Measurements from ENCODE around the gene PARP4.
"Not testable (repeated sequence)": the region's sequence is repeated elsewhere in the genome, so short reads cannot be mapped to it uniquely, and the experiment has no call there.

Gene PARP4

DNA sequence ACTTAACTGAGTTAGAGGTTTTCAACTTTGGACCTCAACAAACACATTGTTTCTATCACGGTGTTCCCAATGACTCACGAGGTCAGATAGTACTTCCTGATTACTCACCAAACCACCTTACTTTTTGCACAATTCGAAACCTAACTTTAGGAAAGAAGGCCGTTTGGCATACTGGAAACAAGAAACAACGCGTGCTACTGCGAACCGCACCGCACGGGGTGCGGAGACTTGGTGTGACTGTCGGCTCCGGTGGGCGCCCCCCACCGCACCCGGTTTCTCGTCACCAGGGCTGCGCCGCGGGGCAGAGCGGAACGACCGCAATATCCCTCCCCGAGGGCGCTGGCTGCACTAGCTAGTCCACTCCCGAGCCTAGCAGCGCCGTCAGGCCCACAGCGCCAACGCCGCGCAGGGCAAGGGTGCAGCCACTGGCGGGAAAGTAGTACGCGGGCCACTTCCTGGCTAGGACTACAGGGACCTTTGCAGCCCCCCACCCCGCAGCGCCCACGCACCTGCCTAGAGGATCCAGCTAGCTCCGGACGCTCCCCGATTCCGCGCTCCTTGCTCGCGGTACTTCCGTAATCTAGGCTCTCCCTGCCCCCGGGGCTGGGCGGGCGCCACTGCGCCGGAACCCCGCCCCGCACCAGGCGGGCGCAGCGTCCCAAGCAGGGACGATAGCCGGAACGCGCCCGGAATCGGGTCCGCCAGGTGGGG lies at the start of gene PARP4:
TSS of gene PARP4 (minus strand) at position 582 of the 711 bp plus-strand sequence. CDS start 9,002 bp downstream, outside the sequence.
- peak; percentile 57 to 61 for DNase-seq

DNA sequence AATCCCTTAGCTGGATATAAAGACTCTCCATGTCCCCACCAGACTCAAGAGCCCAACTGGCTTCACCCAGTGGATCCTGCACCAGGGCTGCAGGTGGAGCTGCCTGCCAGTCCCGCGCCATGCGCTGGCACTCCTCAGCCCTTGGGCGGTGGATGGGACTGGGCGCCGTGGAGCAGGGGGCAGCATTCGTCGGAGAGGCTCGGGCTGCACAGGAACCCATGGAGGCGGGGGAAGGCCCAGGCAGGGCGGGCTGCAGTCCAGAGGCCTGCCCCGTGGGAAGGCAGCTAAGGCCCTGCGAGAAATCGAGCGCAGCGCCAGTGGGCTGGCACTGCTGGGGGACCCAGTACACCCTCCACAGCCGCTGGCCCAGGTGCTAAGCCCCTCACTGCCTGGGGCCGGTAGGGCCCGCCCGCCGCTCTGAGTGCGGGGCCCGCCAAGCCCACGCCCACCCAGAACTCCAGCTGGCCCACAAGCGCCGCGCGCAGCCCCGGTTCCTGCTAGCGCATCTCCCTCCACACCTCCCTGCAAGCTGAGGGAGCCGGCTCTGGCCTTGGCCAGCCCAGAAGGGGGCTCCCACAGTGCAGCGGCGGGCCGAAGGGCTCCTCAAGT lies 48.1 kb upstream of the PARP4 start:
- not testable (repeated sequence) for DNase-seq

DNA sequence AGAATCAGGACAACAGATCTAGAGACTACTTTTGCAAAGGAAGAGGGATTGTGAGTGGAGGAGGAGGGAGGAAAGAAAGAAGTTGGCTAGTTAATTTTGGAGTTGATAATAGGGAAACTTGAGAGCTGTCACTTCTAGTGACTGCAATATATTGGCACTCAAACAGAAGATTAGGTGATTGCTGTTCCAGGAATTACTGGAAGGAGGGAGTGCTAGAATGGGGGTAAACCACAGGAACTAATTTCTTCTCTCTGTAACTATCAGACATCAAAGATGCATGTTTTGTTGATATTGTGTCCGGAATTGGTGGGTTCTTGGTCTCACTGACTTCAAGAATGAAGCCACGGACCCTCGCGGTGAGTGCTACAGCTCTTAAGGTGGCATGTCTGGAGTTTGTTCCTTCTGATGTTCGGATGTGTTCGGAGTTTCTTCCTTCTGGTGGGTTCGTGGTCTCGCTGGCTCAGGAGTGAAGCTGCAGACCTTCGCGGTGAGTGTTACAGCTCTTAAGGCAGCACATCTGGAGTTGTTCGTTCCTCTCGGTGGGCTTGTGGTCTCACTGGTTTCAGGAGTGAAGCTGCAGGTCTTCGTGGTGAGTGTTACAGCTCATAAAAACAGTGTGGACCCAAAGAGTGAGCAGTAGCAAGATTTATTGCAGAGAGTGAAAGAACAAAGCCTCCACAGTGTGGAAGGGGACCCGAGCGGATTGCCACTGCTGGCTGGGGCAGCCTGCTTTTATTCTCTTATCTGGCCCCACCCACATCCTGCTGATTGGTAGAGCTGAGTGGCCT lies 47.0 kb upstream of the PARP4 start:
- DNase-seq = not testable (repeated sequence)

GRCh38 chr13:24557081-24557480 lies 44.5 kb upstream of the PARP4 start:
- DNase-seq = no peak

DNA sequence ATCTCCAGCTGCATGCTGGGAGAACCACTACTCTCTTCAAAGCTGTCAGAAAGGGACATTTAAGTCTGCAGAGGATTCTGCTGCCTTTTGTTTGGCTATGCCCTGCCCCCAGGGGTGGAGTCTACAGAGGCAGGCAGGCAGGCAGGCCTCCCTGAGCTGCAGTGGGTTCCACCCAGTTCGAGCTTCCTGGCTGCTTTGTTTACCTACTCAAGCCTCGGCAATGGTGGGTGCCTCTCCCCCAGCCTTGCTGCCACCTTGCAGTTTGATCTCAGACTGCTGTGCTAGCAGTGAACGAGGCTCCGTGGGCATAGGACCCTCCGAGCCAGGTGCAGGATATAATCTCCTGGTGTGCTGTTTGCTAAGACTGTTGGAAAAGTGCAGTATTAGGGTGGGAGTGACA lies 41.3 kb upstream of the PARP4 start:
- DNase-seq = not testable (repeated sequence)

DNA sequence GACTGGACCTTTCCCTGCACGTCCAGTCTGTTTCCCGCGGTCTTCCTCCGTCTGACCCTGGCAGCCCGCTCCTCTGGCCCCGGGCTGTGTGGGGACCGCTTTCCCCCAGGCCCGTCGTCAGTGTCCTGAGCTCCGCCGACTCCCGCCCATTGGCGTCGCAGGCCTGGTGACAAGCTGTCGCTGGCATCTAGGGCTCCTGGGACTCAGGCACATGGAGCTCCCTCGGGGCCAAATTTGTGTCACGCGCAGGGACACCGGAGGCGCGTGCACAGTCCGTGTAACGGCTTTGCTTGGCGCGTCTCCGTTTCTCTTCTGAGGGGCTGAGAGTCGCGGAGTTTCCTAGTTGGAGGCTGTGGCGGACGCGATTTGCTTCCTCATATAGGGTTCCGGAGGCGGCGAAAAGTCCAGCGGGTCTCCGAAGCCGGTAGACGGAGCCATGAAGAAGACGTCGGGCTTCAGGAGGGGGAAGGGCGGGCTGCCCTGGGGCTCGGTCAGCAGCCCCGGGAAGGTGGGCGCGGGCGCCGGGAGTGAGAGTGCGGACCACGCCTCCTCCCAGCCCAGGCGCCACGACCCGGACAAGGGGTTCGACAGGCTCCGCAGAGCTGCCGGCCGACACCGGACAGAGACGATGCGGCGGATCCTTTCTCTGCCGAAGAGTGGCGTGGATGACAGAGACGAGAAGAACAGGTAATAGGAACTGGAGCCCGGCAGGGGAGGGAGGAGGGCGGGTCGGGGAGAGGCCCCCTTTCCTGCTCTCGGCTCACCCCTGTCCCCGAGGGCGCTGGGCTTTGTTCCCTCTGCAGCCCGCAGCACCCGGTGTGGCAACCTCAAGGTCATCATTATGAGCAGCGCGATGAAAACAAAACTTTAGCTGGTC lies 29.1 kb upstream of the PARP4 start:
- DNase-seq = not testable (repeated sequence)

DNA sequence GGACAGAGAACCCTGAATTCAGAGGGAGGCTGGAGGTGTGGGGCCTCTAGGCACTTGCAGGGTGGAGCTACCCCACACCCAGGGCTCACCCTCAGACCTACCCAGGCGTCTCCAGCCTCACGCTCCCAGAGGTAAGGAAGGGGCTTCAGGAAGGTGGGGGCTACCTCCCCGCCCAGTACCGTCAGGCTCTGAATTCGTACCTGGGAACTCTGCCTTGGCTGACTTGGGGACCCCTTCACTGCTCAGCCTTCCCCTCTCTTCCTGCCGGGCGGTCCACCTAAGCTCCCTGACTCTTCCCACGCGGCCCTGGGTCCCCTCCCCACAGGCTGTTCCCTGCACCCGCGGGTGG lies 28.5 kb upstream of the PARP4 start:
- DNase-seq = no peak

DNA sequence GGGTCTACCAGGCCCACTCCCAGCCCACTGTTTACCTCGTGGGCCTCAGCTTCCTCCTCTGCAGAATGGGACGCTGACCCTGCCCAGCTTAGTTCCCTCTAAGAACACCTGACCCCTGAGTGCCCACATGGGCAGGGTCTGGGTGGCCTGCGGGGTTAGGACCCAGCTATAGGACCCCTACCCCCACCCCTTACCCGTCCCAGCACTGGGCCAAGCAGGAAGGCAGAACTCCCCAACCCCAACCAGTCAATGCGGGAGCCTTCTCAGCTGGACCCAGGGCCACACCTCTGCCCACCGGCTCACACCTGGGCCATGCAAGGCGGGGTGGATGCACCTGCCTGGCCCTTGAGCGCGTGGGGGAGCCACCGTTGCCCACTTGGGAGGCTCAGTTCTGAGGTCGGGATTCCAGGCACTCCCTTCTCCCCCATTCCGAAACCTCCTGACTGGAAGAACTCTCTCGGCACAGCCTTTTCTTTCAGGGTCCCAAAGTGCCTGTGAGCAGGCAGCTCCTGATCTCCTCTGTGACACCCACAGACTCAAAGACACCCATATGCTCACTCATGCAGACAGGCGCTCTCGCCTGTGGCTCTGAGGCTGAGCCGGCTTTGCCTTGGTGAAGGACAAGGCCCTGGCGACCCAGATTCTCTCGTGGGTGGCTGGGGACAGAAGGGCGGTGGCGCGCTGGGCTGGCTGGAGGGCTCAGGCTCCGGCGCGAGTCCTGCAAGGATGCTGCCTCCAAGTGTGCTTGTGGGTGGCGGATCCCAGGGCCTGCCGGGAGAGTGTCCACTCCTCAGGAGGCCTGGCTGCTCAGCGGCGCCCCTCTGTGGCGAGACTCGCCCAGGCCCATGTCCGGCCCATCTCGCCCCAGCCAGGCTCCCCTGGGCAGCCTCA lies 27.9 kb upstream of the PARP4 start:
- DNase-seq = no peak

GRCh38 chr13:24539500-24540165 lies 27.1 kb upstream of the PARP4 start:
- DNase-seq = no peak

GRCh38 chr13:24529478-24529877 lies 16.9 kb upstream of the PARP4 start:
- DNase-seq = no peak

GRCh38 chr13:24528816-24529398 lies 16.3 kb upstream of the PARP4 start:
- no peak for DNase-seq

- DNase-seq = no peak
Measured at GRCh38 chr13:24527266-24527775, 14.7 kb upstream of the PARP4 start.

DNA sequence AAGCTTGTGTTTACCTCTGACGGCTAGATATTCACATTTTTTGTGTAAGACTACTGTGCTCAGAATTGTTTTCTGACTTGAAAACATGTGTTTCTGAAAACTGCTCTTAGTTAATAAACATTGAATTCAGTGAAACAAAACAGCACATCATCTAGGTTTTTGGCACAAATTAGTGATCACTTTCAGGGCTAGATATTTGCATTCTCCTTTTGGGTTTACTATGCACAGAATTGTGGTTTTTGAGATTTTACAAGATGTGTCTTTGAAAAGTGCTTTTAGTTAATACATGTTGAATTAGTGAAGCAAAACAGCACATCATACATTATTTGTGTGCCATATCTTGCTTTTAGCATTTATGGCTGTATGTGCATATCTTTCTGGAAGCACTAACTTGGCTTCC lies 8.2 kb upstream of the PARP4 start:
- DNase-seq = no peak

DNA sequence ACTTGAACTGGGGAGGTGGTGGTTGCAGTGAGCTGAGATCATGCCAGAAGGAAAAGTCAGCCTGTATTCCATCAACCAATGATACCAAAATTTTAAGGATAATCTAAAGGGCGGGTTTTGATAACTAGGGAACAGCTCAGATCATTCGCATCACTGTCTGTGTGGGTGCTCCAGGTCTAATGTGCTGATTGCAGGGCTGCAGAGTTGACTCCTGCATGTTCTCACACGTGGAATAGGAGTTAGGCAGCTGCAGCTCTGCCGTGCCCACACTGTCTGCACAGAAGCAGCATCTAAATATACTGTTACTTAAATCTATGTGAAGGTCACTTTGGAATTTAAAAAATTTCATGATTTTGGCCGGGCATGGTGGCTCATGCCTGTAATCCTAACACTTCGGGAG lies 4.3 kb upstream of the PARP4 start:
- DNase-seq = no peak

GRCh38 chr13:24512908-24513213 lies 283 bp upstream of the PARP4 start:
- DNase-seq = no peak

DNA sequence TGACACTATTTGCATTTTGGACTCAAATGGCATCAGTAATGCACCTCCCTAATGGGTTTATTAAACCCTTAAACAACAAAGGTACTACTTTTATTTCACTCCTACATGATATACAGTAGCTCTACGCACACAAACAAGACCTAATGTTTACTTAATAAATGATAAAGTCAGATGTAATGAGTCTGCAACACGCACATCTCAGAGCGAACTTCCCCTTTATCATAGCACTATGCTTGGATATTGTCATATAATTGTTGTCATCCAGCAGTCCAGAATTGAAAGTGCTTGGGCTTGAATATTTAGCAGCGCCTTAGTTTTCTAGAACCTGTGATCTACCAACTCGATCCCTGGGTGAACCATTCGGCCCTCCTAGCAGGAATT lies 772 bp downstream of the PARP4 start:
- DNase-seq = no peak

DNA sequence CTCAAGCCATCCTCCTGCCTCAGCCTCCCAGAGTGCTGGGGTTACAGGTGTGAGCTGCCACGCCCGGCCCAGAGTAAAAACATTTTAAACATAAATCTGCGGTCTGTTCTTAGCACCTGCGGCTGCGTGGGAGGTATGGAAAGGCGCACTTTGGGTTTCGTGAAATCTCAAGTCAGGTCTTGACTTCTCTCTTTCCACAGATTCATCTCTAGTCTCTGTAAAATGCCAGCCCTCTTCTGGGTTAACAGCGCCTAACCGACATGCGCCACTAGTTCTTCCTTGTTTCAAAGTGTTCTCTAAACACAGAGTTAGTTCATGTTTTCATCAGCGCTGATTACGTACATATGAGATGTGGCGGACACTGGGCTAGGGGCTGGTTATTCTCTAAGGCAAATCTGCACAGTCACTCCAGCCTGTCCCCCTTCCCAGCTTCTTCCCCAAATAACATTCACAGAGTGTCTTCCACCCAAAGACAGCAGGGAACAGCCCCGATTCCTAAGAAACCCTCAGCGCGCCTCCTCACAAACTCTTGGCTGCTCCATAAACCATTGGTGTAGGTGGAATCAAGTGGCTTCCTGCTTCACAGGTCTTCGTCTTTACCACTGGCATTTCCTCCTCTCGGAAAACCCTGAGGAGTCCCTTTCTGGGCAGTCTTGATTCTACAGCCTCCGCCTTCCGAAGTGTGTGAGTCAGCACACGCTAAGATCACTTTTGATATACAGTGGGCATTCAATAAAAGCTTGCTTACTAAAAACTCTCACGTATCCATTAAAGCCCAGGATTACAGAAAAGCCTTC lies 1.4 kb downstream of the PARP4 start:
- peak; percentile 53 to 61 for DNase-seq

DNA sequence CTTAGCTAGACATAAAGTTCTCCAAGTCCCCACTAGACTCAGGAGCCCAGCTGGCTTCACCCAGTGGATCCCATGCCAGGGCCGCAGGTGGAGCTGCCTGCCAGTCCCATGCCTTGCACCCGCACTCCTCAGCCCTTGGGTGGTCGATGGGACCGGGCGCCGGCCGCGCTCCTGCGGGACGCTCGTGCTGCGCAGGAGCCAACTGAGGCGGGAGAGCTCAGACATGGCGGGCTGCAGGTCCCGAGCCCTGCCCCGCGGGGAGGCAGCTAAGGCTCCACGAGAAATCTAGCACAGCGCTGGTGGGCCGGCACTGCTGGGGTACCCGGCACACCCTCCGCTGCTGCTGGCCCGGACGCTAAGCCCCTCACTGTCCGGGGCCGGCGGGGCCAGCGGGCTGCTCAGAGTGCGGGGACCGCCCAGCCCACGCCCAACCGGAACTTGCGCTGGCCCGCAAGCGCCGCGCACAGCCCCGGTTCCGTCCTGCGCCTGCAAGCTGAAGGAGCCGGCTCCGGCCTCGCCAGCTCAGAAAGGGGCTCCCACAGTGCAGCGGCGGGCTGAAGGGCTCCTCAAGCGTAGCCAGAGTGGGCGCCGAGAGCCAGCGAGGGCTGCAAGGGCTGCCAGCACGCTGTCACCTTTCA lies 5.8 kb downstream of the PARP4 start:
- DNase-seq = no peak

GRCh38 chr13:24506283-24506682 lies 6.3 kb downstream of the PARP4 start:
- not testable (repeated sequence) for DNase-seq

- no peak for DNase-seq
Measured at GRCh38 chr13:24505756-24506155, 6.8 kb downstream of the PARP4 start.

Data from stimulated activated CD4-positive, alpha-beta T cell treated with anti-CD3 and anti-CD28 coated beads, Interleukin-2, amount 100 ng/mL, for 48 hours (primary cell).